GM18505 (cell line): ENCODE measurements around the gene AP3D1.
"Not testable (repeated sequence)": the region's sequence is repeated elsewhere in the genome, so short reads cannot be mapped to it uniquely, and the experiment has no call there.

ENCODE experiments used
- ATAC-seq: cut with Tn5 transposase; IDR thresholded peaks from one replicate; pipeline ENCODE4 v1.9.1; 2021; ENCODE audit not compliant: unreplicated experiment
- POLR2A ChIP-seq: IDR thresholded peaks from 4 replicates; pipeline ENCODE4 v1.6.1; 2011; ENCODE audit warnings: borderline replicate concordance; ENCODE audit not compliant: insufficient read depth, insufficient read length; ENCODE audit errors: extremely low read depth

AP3D1 gene

DNA sequence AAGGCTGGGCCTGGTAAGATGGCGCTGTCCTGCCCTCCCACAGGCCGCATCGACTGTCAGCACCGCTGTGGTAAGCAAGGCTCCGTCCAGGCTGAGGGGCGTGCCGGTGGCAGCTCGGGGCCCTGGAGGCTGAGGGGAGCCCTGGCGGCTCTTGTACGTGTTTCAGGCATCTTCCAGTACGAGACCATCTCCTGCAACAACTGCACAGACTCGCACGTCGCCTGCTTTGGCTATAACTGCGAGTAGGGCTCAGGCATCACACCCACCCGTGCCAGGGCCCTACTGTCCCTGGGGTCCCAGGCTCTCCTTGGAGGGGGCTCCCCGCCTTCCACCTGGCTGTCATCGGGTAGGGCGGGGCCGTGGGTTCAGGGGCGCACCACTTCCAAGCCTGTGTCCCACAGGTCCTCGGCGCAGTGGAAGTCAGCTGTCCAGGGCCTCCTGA is 53.5 kb downstream of the AP3D1 start:
- no peak for TF ChIP-seq POLR2A
- no peak for ATAC-seq

GRCh38 chr19:2097203-2097885 is 54.0 kb downstream of the AP3D1 start:
- TF ChIP-seq POLR2A: no peak
- ATAC-seq: peak; percentile 0

DNA sequence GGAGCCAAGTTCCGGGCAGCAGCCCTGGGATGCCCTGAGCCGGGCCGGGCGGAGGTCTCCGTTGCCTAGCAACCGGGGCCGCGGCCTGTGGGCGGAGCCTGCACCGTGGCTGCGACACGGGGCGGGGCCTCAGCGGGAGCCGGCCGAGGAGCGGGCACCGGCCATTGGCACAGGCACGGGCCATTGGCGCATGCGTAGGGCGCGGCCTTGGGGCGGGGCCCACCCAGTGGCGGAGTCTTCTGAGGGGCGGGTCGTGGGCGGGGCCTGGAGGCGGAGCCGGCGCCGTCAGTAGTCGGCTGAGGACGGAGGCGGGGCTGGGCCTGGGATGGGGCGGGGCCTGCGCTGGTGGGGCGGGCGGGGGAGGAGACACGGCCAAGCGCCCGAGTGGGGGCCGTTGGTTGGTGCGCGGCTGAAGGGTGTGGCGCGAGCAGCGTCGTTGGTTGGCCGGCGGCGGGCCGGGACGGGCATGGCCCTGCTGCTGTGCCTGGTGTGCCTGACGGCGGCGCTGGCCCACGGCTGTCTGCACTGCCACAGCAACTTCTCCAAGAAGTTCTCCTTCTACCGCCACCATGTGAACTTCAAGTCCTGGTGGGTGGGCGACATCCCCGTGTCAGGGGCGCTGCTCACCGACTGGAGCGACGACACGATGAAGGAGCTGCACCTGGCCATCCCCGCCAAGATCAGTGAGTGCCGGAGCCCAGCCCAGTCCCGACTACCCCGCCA is 54.7 kb downstream of the AP3D1 start, which contains the start of gene IZUMO4:
TSS of gene IZUMO4 (plus strand) at position 436 of the 723 bp plus-strand sequence. CDS start at position 467, 31 bp downstream.
- ATAC-seq: peak; percentile 69
- TF ChIP-seq POLR2A: no peak

- ATAC-seq: peak; percentile 39
- peak; percentile 83 for TF ChIP-seq POLR2A
These were observed 55.3 kb downstream of the AP3D1 start, which contains the start of gene MOB3A for GRCh38 chr19:2096034-2096479. MOB3A (minus strand) TSS chr19:2096326; CDS start chr19:2078560, 17,766 bp downstream.

- ATAC-seq: not testable (repeated sequence)
These were observed 59.3 kb downstream of the AP3D1 start for GRCh38 chr19:2091926-2092525.

DNA sequence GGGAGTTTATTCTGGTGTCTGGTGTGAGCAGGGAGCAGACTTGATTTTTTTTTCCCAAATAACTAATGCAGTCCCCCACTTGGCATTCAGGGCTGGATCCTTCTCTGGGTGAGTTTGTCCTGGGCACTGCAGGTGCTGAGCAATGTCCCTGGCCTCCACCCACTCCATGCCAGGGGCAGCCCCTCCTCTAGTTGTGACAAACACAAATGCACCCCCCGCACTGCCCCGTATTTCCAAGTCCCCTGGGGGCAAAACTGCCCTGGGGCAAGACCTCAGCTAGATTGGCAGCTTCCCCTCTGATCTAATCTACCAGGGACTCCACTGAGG is 61.7 kb downstream of the AP3D1 start:
- no peak for ATAC-seq
- peak; percentile 6 for TF ChIP-seq POLR2A

DNA sequence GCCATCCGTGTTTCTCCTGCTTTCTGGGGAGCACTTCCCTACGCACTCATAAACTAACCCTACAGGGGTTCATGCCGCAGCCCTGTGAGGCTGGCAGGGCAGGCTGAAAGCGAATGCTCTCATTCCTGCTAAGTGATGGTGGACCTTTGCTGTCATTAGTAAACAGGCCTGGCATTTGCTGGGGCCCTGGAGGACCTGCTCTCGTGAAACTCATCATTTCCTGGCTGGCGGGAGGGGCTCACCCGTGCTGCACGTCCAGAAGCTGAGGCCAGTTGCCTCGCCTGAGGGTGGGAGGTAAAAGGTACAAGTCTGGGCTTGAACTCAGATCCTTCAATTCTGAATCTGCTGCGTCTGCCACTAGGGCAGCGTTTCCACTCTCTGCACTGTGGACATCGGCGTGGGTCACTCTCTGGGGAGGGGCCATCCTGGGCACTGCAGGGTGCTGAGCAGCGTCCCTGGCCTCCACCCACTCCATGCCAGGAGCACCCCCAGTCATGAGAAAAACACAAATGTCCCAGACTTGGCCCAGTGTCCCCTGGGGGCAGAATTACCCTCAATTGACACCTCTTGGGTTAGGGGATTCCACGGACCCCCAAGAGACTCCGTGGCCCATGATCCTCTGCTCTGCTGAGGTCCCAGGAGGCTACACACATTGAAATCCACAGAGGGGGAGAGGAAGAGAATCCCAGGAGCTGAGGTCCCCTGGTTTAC is 62.2 kb downstream of the AP3D1 start:
- no peak for ATAC-seq
- no peak for TF ChIP-seq POLR2A

- ATAC-seq: no peak
- TF ChIP-seq POLR2A: peak; percentile 45
These were observed 63.7 kb downstream of the AP3D1 start for GRCh38 chr19:2087621-2088100.

DNA sequence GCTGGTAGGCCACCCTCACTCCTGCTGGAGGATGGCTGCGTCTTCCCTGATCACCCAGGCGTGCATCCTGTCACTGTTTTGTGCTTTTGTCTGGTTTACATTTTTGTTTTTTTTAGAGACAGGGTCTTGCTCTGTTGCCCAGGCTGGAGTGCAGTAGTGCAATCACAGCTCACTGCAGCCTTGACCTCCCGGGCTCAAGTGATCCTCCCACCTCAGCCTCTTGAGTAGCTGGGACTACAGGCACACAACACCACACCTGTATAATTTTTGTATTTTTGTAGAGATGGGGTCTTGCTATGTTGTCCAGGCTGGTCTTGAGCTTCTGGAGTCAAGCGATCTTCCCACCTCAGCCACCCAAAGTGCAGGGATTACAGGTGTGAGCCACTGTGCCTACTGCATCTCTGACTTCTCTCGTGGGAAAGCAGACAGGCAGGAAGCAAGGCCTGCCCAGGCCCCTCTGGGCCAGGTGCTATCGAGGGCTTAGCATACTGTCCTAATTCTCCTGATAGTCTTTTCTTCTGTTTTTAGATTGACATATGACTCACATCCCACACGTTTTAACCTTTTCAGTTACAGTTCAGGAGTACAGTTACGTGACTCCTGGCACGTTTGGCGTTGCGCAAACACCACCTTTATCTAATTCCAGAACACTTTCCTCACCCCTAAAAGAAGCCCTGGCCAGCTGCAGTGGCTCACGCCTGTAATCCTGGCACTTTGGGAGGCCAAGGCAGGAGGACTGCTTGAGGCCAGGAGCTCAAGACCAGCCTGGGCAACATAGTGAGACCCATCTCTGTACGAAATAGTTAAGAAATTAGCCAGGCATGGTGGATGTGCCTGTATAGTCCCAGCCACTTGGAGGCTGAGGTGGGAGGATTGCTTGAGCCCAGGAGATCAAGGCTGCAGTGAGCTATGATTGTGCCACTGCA is 64.4 kb downstream of the AP3D1 start:
- TF ChIP-seq POLR2A: peak; percentile 59
- not testable (repeated sequence) for ATAC-seq

DNA sequence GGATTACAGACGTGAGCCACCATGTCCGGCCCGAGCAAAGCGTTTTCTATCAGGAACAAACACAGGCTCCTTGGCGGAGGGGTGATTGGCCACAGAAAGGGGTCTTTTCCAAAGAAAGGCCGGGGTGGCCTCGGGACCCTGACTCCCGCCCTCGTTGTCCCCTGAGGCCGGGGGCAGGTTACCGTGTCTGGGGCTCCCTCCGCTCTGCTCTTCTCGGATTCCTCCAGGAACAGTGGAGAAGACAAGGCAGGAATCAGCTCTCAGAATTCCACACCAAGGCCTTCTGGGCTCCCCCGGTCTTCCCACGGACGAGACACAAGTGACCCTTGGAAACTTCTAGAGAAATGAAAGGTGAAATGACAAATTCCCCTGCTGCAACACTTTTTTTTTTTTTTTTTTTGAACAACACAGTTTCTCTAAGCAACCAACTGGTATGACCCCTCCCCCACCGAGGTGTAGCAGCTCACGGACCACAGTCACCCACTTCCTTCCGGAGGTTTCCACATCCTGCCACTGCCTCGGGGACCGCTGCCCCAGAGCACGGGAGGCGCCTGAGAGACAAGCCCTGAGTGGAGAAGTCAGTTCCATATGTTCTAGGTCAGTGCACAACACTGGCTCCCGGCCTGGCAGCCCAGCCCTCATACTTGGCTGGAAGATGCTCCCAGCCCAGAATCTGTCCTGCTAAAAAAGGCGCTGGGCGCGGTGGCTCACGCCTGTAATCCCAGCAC is 66.2 kb downstream of the AP3D1 start:
- ATAC-seq: peak; percentile 35
- peak; percentile 86 for TF ChIP-seq POLR2A

- TF ChIP-seq POLR2A: peak; percentile 72
- ATAC-seq: no peak
These were observed 68.1 kb downstream of the AP3D1 start for GRCh38 chr19:2083174-2083854.
